HG02571 (cell line): ENCODE results near the gene ZNF708.
"Not testable (repeated sequence)": the region's sequence is repeated elsewhere in the genome, so short reads cannot be mapped to it uniquely, and the experiment has no call there.

Experiments used
- ATAC-seq: cut with Tn5 transposase; IDR thresholded peaks from one replicate; pipeline ENCODE4 v1.9.1; 2021; ENCODE audit warnings: mild to moderate bottlenecking, moderate library complexity; ENCODE audit not compliant: unreplicated experiment

Gene ZNF708

DNA sequence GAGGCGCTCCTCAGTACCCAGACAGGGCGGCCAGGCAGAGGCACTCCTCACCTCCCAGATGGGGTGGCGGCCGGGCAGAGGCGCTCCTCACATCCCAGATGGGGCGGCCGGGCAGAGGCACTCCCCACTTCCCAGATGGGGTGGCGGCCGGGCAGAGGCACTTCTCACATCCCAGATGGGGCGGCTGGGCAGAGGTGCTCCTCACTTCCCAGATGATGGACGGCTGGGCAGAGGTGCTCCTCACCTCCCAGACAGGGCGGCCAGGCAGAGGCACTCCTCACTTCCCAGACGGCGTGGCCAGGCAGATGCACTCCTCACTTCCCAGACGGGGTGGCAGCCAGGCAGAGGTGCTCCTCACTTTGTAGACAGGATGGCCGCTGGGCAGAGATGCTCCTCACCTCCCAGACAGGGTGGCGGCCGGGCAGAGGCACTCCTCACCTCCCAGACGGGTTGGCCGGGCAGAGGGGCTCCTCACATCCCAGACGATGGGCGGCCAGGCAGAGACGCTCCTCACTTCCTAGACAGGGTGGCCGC, 68.3 kb downstream of the ZNF708 start:
- not testable (repeated sequence) for ATAC-seq

- ATAC-seq, result no peak
Observed at GRCh38 chr19:21260164-21260847, 68.9 kb downstream of the ZNF708 start.

DNA sequence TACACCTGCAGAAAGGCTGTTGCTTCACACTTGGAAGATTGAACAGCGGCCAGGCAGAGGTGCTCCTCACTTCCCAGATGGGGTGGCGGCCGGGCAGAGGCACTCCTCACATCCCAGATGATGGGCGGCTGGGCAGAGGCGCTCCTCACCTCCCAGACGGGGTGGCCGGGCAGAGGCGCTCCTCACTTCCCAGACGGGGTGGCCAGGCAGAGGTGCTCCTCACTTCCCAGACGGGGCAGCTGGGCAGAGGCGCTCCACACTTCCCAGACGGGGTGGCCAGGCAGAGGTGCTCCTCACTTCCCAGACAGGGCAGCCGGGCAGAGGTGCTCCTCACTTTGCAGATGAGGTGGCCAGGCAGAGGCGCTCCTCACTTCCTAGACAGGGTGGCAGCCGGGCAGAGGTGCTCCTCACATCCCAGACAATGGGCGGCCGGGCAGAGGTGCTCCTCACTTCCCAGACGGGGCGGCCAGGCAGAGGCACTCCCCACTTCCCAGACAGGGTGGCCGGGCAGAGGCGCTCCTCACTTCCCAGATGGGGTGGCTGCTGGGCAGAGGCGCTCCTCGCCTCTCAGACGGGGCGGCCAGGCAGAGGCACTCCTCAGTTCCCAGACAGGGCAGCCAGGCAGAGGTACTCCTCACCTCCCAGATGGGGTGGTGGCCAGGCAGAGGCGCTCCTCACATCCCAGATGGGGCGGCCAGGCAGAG, 69.6 kb downstream of the ZNF708 start:
- ATAC-seq, result not testable (repeated sequence)

GRCh38 chr19:21256722-21257121, 72.5 kb downstream of the ZNF708 start:
- ATAC-seq, result no peak
